ENCODE measurements around the gene KRTCAP2.
"Not testable (repeated sequence)": the region's sequence is repeated elsewhere in the genome, so short reads cannot be mapped to it uniquely, and the experiment has no call there.

Gene KRTCAP2

GRCh38 chr1:155182052-155182550 is 9.0 kb upstream of the KRTCAP2 start:
- FAIRE-seq: no peak

- no peak for FAIRE-seq
Measured at GRCh38 chr1:155181371-155182051, 8.4 kb upstream of the KRTCAP2 start.

- FAIRE-seq: no peak
Measured at GRCh38 chr1:155179112-155180031, 6.3 kb upstream of the KRTCAP2 start.

- no peak for FAIRE-seq
Measured at GRCh38 chr1:155178441-155179111, 5.5 kb upstream of the KRTCAP2 start.

- FAIRE-seq: no peak
Measured at GRCh38 chr1:155177918-155178281, 4.8 kb upstream of the KRTCAP2 start.

GRCh38 chr1:155177192-155177917 is 4.3 kb upstream of the KRTCAP2 start:
- no peak for FAIRE-seq

- FAIRE-seq: no peak
Measured at GRCh38 chr1:155176544-155177071, 3.5 kb upstream of the KRTCAP2 start.

GRCh38 chr1:155175927-155176371 is 2.8 kb upstream of the KRTCAP2 start:
- no peak for FAIRE-seq

- no peak for FAIRE-seq
Measured at GRCh38 chr1:155175281-155175926, 2.3 kb upstream of the KRTCAP2 start.

- no peak for FAIRE-seq
Measured at GRCh38 chr1:155174324-155175280, 1.5 kb upstream of the KRTCAP2 start.

GRCh38 chr1:155173478-155174323 is 597 bp upstream of the KRTCAP2 start, which contains the start of gene TRIM46:
Gene TRIM46 (plus strand): TSS chr1:155173849. CDS start chr1:155173967, 118 bp downstream.
- FAIRE-seq: no peak

GRCh38 chr1:155171836-155172731 is 1.0 kb downstream of the KRTCAP2 start:
- no peak for FAIRE-seq

GRCh38 chr1:155170806-155171205 is 2.3 kb downstream of the KRTCAP2 start:
- no peak for FAIRE-seq

- FAIRE-seq: no peak
Measured at GRCh38 chr1:155170101-155170785, 2.9 kb downstream of the KRTCAP2 start.

GRCh38 chr1:155169541-155169940 is 3.6 kb downstream of the KRTCAP2 start:
- no peak for FAIRE-seq

GRCh38 chr1:155168456-155169210 is 4.5 kb downstream of the KRTCAP2 start:
- no peak for FAIRE-seq

GRCh38 chr1:155168105-155168445 is 5.0 kb downstream of the KRTCAP2 start:
- not testable (repeated sequence) for FAIRE-seq
